DOHH2 (cell line): ENCODE measurements around the gene TREML4.
A peak's percentile ranks its signal among the peaks of the same experiment; 100 is the strongest.

Experiments
- H3F3A ChIP-seq: fragments of 200-600 bp; sonication (generic), shearing (Covaris generic); 2 replicates; pipeline ENCODE4 v1.6.0; 2016; ENCODE audit warnings: antibody characterized with exemption, mild to moderate bottlenecking; ENCODE audit not compliant: control insufficient read depth, insufficient read depth
- H3K27ac ChIP-seq: fragments of 200-600 bp; sonication (generic); 2 replicates; pipeline ENCODE4 v1.5.1; 2014; ENCODE audit warnings: low read depth, mild to moderate bottlenecking, low read length, moderate library complexity
- H3K27me3 ChIP-seq: fragments of 200-600 bp; sonication (generic); 2 replicates; pipeline ENCODE4 v1.6.1; 2014; ENCODE audit warnings: mild to moderate bottlenecking, low read length, mixed read lengths; ENCODE audit not compliant: control insufficient read depth
- H3K36me3 ChIP-seq: fragments of 200-600 bp; sonication (generic); 2 replicates; pipeline ENCODE4 v1.6.1; 2014; ENCODE audit warnings: mild to moderate bottlenecking, low read length, moderate library complexity, mixed read lengths; ENCODE audit not compliant: control insufficient read depth
- H3K4me1 ChIP-seq: fragments of 200-600 bp; sonication (generic); 2 replicates; pipeline ENCODE4 v1.6.1; 2014; ENCODE audit warnings: mild to moderate bottlenecking, low read length, mixed read lengths; ENCODE audit not compliant: control insufficient read depth
- H3K4me2 ChIP-seq: fragments of 200-600 bp; sonication (generic); 2 replicates; pipeline ENCODE4 v1.6.0; 2014; ENCODE audit warnings: mild to moderate bottlenecking, low read length, moderate library complexity
- H3K4me3 ChIP-seq: fragments of 200-600 bp; sonication (generic); 2 replicates; pipeline ENCODE4 v1.5.1; 2014; ENCODE audit warnings: mild to moderate bottlenecking, low read length, mixed read lengths
- H3K79me2 ChIP-seq: fragments of 200-600 bp; sonication (generic); 2 replicates; pipeline ENCODE4 v1.6.1; 2014; ENCODE audit warnings: mild to moderate bottlenecking, low read length, mixed read lengths; ENCODE audit not compliant: control insufficient read depth
- H3K9me2 ChIP-seq: fragments of 200-600 bp; sonication (generic); replicated peaks from 2 replicates; pipeline ENCODE4 v1.6.1; 2014; ENCODE audit warnings: mild to moderate bottlenecking, low read length, mixed read lengths; ENCODE audit not compliant: control insufficient read depth
- H3K9me3 ChIP-seq: fragments of 200-600 bp; sonication (generic); 2 replicates; pipeline ENCODE4 v1.6.1; 2014; ENCODE audit warnings: antibody characterized with exemption, low read length, mixed read lengths; ENCODE audit not compliant: control insufficient read depth, insufficient read depth
- H4K20me1 ChIP-seq: fragments of 200-600 bp; sonication (generic); 2 replicates; pipeline ENCODE4 v1.6.0; 2014; ENCODE audit warnings: low read depth, mild to moderate bottlenecking, antibody characterized with exemption, low read length, moderate library complexity; ENCODE audit not compliant: control insufficient read depth, insufficient read depth
- EZH2phosphoT487 ChIP-seq: fragments of 200-600 bp; sonication (generic); IDR thresholded peaks from 2 replicates; pipeline ENCODE4 v1.6.1; 2017; ENCODE audit warnings: borderline replicate concordance, mild to moderate bottlenecking, antibody characterized with exemption, low read length, moderate library complexity, mixed read lengths
- TF ChIP-seq, protein P1 (sequence below): fragments of 200-600 bp; sonication (generic); IDR thresholded peaks from one replicate; pipeline ENCODE4 v1.5.1; 2014; ENCODE audit warnings: antibody characterized with exemption, mild to moderate bottlenecking, low read depth, low read length; ENCODE audit not compliant: poor library complexity, severe bottlenecking

Gene TREML4

GRCh38 chr6:41284726-41285125 is 56.6 kb downstream of the TREML4 start:
- Histone ChIP-seq H3K27me3 (0 out of 2 replicates have a peak, but pooled peaks cover 3% of the 10 kb centered on the region), H3K4me1 (peaks cover 32% of the 10 kb centered on the region), H3F3A (peaks cover 4% of the 10 kb centered on the region; the same call in 1 of the 2 replicates), H3K27ac (no peak overlapping the region), H3K4me2 (no peak overlapping the region), H3K36me3 (no peaks in the 10 kb centered on the region), H3K79me2 (no peaks in the 10 kb centered on the region), H3K9me2 (no peaks in the 10 kb centered on the region), H4K20me1 (no peaks in the 10 kb centered on the region), H3K9me3 (no peaks in the 10 kb centered on the region), H3K4me3 (no peak overlapping the region)
- TF ChIP-seq EZH2phosphoT487: no peak
- TF ChIP-seq, protein P1, sequence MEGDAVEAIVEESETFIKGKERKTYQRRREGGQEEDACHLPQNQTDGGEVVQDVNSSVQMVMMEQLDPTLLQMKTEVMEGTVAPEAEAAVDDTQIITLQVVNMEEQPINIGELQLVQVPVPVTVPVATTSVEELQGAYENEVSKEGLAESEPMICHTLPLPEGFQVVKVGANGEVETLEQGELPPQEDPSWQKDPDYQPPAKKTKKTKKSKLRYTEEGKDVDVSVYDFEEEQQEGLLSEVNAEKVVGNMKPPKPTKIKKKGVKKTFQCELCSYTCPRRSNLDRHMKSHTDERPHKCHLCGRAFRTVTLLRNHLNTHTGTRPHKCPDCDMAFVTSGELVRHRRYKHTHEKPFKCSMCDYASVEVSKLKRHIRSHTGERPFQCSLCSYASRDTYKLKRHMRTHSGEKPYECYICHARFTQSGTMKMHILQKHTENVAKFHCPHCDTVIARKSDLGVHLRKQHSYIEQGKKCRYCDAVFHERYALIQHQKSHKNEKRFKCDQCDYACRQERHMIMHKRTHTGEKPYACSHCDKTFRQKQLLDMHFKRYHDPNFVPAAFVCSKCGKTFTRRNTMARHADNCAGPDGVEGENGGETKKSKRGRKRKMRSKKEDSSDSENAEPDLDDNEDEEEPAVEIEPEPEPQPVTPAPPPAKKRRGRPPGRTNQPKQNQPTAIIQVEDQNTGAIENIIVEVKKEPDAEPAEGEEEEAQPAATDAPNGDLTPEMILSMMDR: no peak

DNA sequence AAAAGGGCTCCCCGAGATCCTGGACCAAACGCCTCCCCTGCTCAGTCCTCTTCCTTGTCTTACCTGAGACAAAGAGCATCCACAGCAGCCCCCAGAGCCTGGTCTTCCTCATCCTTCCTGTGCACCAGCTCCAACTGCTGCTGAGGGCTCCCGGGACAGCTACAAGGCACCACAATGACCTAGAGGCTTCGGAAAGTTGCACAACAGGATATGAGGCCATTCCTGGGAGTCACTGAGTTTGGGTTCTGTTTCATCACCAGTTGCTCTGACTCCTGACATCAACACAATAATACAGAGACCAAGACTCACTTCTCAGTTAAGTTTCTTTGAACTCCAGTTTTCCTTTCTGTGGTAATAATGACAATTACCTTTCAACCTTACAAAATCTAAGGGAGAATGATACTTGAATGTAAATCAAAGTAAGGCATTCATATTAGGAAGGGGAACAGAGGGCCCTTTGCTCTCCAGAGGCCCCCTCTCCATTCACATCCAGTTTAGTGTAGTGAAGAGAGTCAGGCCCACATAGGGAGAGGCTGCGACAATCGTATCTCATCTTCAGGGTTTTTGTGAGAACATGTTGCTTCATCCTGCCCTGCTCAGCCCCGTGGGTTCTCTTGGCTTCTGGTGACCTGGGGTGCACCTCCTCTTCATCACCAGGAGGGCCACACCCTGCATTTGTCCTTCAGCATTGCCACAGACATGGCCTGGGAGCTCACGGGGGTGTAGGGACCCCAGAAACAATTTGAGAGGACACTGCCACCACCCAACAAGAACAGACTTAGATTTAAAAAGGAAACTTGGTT is 58.6 kb downstream of the TREML4 start, which contains the start of gene TREM1:
Gene TREM1 (minus strand): TSS at position 139 of the 803 bp plus-strand sequence. CDS start 27 bp downstream, at position 112.
- H3K79me2 ChIP-seq: no peaks in the 10 kb centered on the region
- H3K4me2 ChIP-seq: no peak within 1 kb of the TSS
- no peaks in the 10 kb centered on the region for H4K20me1 ChIP-seq
- H3K9me3 ChIP-seq: no peaks in the 10 kb centered on the region
- H3F3A ChIP-seq: peaks cover 4% of the 10 kb centered on the region; the same call in 1 of the 2 replicates
- no peaks in the 10 kb centered on the region for H3K9me2 ChIP-seq
- peaks cover 34% of the 10 kb centered on the region for H3K4me1 ChIP-seq
- 0 out of 2 replicates have a peak, but pooled peaks cover 3% of the 10 kb centered on the region for H3K27me3 ChIP-seq
- no peak within 1 kb of the TSS for H3K4me3 ChIP-seq
- H3K36me3 ChIP-seq: no peaks in the 10 kb centered on the region
- TF ChIP-seq, protein P1: no peak
- TF ChIP-seq EZH2phosphoT487: no peak
- no peak within 1 kb of the TSS for H3K27ac ChIP-seq

GRCh38 chr6:41288030-41288753 is 60.0 kb downstream of the TREML4 start:
- Histone ChIP-seq H3K79me2 (no peaks in the 10 kb centered on the region), H3K4me1 (peaks cover 34% of the 10 kb centered on the region), H3K9me3 (no peaks in the 10 kb centered on the region), H3K36me3 (no peaks in the 10 kb centered on the region), H3K27ac (peak overlapping the region; percentile 62), H3K4me2 (peak overlapping the region; percentile 70), H3F3A (peaks cover 4% of the 10 kb centered on the region; the same call in 1 of the 2 replicates), H4K20me1 (no peaks in the 10 kb centered on the region), H3K9me2 (no peaks in the 10 kb centered on the region), H3K4me3 (peak overlapping the region; percentile 56), H3K27me3 (0 out of 2 replicates have a peak, but pooled peaks cover 3% of the 10 kb centered on the region)
- TF ChIP-seq, protein P1: no peak
- TF ChIP-seq EZH2phosphoT487: no peak
